SK-N-SH treated with all-trans-retinoic acid at 6 μM for 48 hours (cell line): ENCODE results near the gene PTPRN2.

Experiments used
- ARNTL ChIP-seq: fragments of 450-650 bp; formaldehyde crosslinking; IDR thresholded peaks from 2 replicates; pipeline ENCODE4 v1.5.0; 2020; ENCODE audit warnings: low read depth, mild to moderate bottlenecking, moderate library complexity, borderline replicate concordance
- CSDC2 ChIP-seq: fragments of 250-450 bp; sonication (Bioruptor Pico); IDR thresholded peaks from 2 replicates; pipeline ENCODE4 v1.5.0; 2020; ENCODE audit warnings: mild to moderate bottlenecking, moderate library complexity
- ZFP30 ChIP-seq: fragments of 450-650 bp; formaldehyde crosslinking; IDR thresholded peaks from 2 replicates; pipeline ENCODE4 v1.5.0; 2022; ENCODE audit warnings: mild to moderate bottlenecking, moderate library complexity
- ZNF70 ChIP-seq: fragments of 450-650 bp; formaldehyde crosslinking; IDR thresholded peaks from 2 replicates; pipeline ENCODE4 v1.5.0; 2020; ENCODE audit warnings: mild to moderate bottlenecking, moderate library complexity
- TF ChIP-seq, protein P1 (sequence below): fragments of 250-450 bp; sonication (Bioruptor Pico); IDR thresholded peaks from 2 replicates; pipeline ENCODE4 v1.5.1; 2020; ENCODE audit warnings: low read depth, mild to moderate bottlenecking, moderate library complexity
- TF ChIP-seq, protein P2 (sequence below): fragments of 250-450 bp; sonication (Bioruptor Pico); IDR thresholded peaks from 2 replicates; pipeline ENCODE4 v1.5.1; 2021; ENCODE audit warnings: mild to moderate bottlenecking, moderate library complexity

- TF ChIP-seq CSDC2 (CRISPR knock-in tag) (no peak), ZNF70 (CRISPR knock-in tag) (no peak), ARNTL (CRISPR knock-in tag) (no peak), ZFP30 (CRISPR knock-in tag) (no peak)
- TF ChIP-seq, protein P1, sequence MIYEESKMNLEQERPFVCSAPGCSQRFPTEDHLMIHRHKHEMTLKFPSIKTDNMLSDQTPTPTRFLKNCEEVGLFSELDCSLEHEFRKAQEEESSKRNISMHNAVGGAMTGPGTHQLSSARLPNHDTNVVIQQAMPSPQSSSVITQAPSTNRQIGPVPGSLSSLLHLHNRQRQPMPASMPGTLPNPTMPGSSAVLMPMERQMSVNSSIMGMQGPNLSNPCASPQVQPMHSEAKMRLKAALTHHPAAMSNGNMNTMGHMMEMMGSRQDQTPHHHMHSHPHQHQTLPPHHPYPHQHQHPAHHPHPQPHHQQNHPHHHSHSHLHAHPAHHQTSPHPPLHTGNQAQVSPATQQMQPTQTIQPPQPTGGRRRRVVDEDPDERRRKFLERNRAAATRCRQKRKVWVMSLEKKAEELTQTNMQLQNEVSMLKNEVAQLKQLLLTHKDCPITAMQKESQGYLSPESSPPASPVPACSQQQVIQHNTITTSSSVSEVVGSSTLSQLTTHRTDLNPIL = no peak
- TF ChIP-seq, protein P2, sequence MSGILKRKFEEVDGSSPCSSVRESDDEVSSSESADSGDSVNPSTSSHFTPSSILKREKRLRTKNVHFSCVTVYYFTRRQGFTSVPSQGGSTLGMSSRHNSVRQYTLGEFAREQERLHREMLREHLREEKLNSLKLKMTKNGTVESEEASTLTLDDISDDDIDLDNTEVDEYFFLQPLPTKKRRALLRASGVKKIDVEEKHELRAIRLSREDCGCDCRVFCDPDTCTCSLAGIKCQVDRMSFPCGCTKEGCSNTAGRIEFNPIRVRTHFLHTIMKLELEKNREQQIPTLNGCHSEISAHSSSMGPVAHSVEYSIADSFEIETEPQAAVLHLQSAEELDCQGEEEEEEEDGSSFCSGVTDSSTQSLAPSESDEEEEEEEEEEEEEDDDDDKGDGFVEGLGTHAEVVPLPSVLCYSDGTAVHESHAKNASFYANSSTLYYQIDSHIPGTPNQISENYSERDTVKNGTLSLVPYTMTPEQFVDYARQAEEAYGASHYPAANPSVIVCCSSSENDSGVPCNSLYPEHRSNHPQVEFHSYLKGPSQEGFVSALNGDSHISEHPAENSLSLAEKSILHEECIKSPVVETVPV = no peak
These were observed 803.4 kb downstream of the PTPRN2 start for GRCh38 chr7:157784041-157784835.
